Stimulated activated CD4-positive, alpha-beta T cell treated with anti-CD3 and anti-CD28 coated beads, Interleukin-15, amount 100 ng/mL, for 1 hour (primary cell): ENCODE measurements around the gene AP2M1.

Source experiments
- DNase-seq, 2 donors: peaks; one replicate each; pipeline ENCODE4 v3.0.0-alpha.2; 2020; ENCODE audit warnings: low read depth in 1 of 2, low spot score in 1 of 2

AP2M1 gene

GRCh38 chr3:184223946-184224345, 49.3 kb downstream of the AP2M1 start:
- no peak for DNase-seq

GRCh38 chr3:184227481-184227935, 52.9 kb downstream of the AP2M1 start:
- DNase-seq, result peak in 1 of 2 donors; percentile 27

GRCh38 chr3:184228376-184229137, 53.9 kb downstream of the AP2M1 start:
- DNase-seq, result no peak

GRCh38 chr3:184229394-184230080, 54.9 kb downstream of the AP2M1 start, which contains the start of gene VWA5B2:
Gene VWA5B2 (plus strand): TSS chr3:184229585. CDS start chr3:184230529, 944 bp downstream.
- peak; percentile 45 to 54 for DNase-seq

- DNase-seq, result no peak
These were observed 55.5 kb downstream of the AP2M1 start for GRCh38 chr3:184230081-184230602.

- no peak for DNase-seq
These were observed 56.2 kb downstream of the AP2M1 start for GRCh38 chr3:184230603-184231528.

- no peak for DNase-seq
These were observed 57.0 kb downstream of the AP2M1 start for GRCh38 chr3:184231671-184232070.

- no peak for DNase-seq
These were observed 58.6 kb downstream of the AP2M1 start for GRCh38 chr3:184233127-184233843.
